DND-41 (cell line): ENCODE results near the gene MYEF2.

Experiments used
- EZH2 ChIP-seq: IDR thresholded peaks from 3 replicates; pipeline ENCODE4 v1.6.1; 2012; ENCODE audit warnings: borderline replicate concordance, low read depth, mild to moderate bottlenecking, moderate library complexity, low read length, inconsistent platforms; ENCODE audit not compliant: severe bottlenecking
- TF ChIP-seq, protein P1 (sequence below): IDR thresholded peaks from 2 replicates; pipeline ENCODE4 v1.5.1; 2012; ENCODE audit warnings: borderline replicate concordance, low read length, moderate library complexity, mild to moderate bottlenecking; ENCODE audit not compliant: poor library complexity, severe bottlenecking; ENCODE audit errors: extremely low read depth

DNA sequence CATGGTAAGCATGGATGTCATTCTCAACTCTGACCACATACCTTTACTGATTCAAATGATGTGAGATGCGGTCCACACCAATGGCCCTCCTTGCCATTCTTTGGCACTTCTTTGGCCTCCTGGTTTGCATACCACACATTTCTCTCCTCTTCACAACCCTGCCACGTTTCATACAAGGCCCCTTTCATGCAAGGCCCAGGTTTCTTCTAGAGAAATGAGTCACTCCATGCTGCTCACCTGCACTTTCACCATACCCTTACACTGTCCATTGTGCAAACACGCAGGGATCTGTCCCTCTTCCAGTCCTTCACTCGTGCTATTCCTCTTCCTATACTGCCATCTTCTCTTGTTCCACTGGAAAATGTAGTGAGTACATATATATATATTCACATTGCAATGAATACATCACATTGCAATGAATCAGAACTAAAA lies 81.7 kb downstream of the MYEF2 start:
- TF ChIP-seq, protein P1, sequence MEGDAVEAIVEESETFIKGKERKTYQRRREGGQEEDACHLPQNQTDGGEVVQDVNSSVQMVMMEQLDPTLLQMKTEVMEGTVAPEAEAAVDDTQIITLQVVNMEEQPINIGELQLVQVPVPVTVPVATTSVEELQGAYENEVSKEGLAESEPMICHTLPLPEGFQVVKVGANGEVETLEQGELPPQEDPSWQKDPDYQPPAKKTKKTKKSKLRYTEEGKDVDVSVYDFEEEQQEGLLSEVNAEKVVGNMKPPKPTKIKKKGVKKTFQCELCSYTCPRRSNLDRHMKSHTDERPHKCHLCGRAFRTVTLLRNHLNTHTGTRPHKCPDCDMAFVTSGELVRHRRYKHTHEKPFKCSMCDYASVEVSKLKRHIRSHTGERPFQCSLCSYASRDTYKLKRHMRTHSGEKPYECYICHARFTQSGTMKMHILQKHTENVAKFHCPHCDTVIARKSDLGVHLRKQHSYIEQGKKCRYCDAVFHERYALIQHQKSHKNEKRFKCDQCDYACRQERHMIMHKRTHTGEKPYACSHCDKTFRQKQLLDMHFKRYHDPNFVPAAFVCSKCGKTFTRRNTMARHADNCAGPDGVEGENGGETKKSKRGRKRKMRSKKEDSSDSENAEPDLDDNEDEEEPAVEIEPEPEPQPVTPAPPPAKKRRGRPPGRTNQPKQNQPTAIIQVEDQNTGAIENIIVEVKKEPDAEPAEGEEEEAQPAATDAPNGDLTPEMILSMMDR: no peak
- no peak for TF ChIP-seq EZH2
